Measurements from ENCODE around the gene KCTD2. TPM values are rescaled to one million over a fixed set of nuclear protein-coding genes. Genes with fewer than 3 reads are reported as not detected.

KCTD2 gene
- total RNA-seq, 1 donor from 2014 or later: 24.9 TPM

GRCh38 chr17:75008373-75008772 lies 38.7 kb upstream of the KCTD2 start:
- no peak for TF ChIP-seq CTCF (IDR thresholded peaks at IDR 0.05; ENCODE audit: unreplicated experiment)
- no peaks in the 10 kb centered on the region for H3K27me3 Mint-ChIP-seq
- peaks cover 10% of the 10 kb centered on the region for H3K4me1 Mint-ChIP-seq (ENCODE audit: low read depth)
- H3K27ac Mint-ChIP-seq: no peak overlapping the region
- DNase-seq (ENCODE audit: low spot score, unreplicated experiment): no peak
- H3K4me3 Mint-ChIP-seq (ENCODE audit: low read depth): no peak overlapping the region
- H3K36me3 Mint-ChIP-seq (ENCODE audit: insufficient read depth): peaks cover 7% of the 10 kb centered on the region
- H3K9me3 Mint-ChIP-seq (ENCODE audit: low read depth): no peaks in the 10 kb centered on the region

- DNase-seq (ENCODE audit: low spot score, unreplicated experiment): no peak
- Mint-ChIP-seq H3K27me3 (no peaks in the 10 kb centered on the region), H3K4me1 (ENCODE audit: low read depth) (peaks cover 16% of the 10 kb centered on the region), H3K27ac (peak overlapping the region; percentile 71), H3K36me3 (ENCODE audit: insufficient read depth) (peaks cover 9% of the 10 kb centered on the region), H3K4me3 (ENCODE audit: low read depth) (no peak overlapping the region), H3K9me3 (ENCODE audit: low read depth) (no peaks in the 10 kb centered on the region)
- TF ChIP-seq CTCF (IDR thresholded peaks at IDR 0.05; ENCODE audit: unreplicated experiment): no peak
Measured at GRCh38 chr17:75009139-75009724, 37.8 kb upstream of the KCTD2 start.

GRCh38 chr17:75010683-75011400 lies 36.2 kb upstream of the KCTD2 start:
- DNase-seq (ENCODE audit: low spot score, unreplicated experiment): no peak
- TF ChIP-seq CTCF (IDR thresholded peaks at IDR 0.05; ENCODE audit: unreplicated experiment): no peak
- Mint-ChIP-seq H3K36me3 (ENCODE audit: insufficient read depth) (peaks cover 5% of the 10 kb centered on the region), H3K4me1 (ENCODE audit: low read depth) (peaks cover 16% of the 10 kb centered on the region), H3K9me3 (ENCODE audit: low read depth) (no peaks in the 10 kb centered on the region), H3K27me3 (no peaks in the 10 kb centered on the region), H3K27ac (peak overlapping the region; percentile 47), H3K4me3 (ENCODE audit: low read depth) (peak overlapping the region; percentile 55)

- Mint-ChIP-seq H3K27me3 (no peaks in the 10 kb centered on the region), H3K9me3 (ENCODE audit: low read depth) (no peaks in the 10 kb centered on the region), H3K36me3 (ENCODE audit: insufficient read depth) (peaks cover 6% of the 10 kb centered on the region), H3K27ac (peak overlapping the region; percentile 97), H3K4me1 (ENCODE audit: low read depth) (peaks cover 16% of the 10 kb centered on the region), H3K4me3 (ENCODE audit: low read depth) (peak overlapping the region; percentile 90)
- TF ChIP-seq CTCF (IDR thresholded peaks at IDR 0.05; ENCODE audit: unreplicated experiment): no peak
- DNase-seq (ENCODE audit: low spot score, unreplicated experiment): no peak
Measured at GRCh38 chr17:75011401-75012095, 35.5 kb upstream of the KCTD2 start.

GRCh38 chr17:75012096-75012345 lies 35.0 kb upstream of the KCTD2 start:
- no peaks in the 10 kb centered on the region for H3K27me3 Mint-ChIP-seq
- no peaks in the 10 kb centered on the region for H3K9me3 Mint-ChIP-seq (ENCODE audit: low read depth)
- H3K4me3 Mint-ChIP-seq (ENCODE audit: low read depth): peak overlapping the region; percentile 90
- no peak for DNase-seq (ENCODE audit: low spot score, unreplicated experiment)
- H3K4me1 Mint-ChIP-seq (ENCODE audit: low read depth): peaks cover 16% of the 10 kb centered on the region
- peak overlapping the region; percentile 97 for H3K27ac Mint-ChIP-seq
- H3K36me3 Mint-ChIP-seq (ENCODE audit: insufficient read depth): peaks cover 7% of the 10 kb centered on the region
- TF ChIP-seq CTCF (IDR thresholded peaks at IDR 0.05; ENCODE audit: unreplicated experiment): no peak

Measured in progenitor cell of endocrine pancreas (in vitro differentiated cells).